ENCODE results near the gene HAPLN1. TPM values are rescaled to one million over a fixed set of nuclear protein-coding genes. Genes with fewer than 3 reads are reported as not detected.

Gene HAPLN1
- total RNA-seq, 1 donor from 2014 or later = 1.6 TPM

DNA sequence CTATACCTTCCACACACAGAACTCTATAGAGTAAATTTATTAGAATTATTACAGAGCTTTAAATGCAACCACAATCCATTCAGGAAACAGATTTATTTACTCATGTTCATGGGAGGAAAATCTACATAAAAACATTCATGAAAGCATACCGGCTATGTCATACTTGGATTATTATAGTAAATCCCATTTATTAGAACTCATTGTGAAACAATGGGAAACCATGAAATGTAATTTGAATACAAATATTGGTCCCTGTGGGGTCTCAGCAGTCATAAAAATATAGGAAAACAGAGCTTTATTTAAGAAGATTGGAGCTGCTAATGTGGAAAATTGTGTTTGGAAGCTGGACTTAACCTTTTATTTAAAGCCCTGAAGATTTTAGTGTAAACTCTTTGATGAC, 80.7 kb downstream of the HAPLN1 start:
- no peak for DNase-seq

- no peak for DNase-seq
Measured at GRCh38 chr5:83636156-83636555, 84.5 kb downstream of the HAPLN1 start.

DNA sequence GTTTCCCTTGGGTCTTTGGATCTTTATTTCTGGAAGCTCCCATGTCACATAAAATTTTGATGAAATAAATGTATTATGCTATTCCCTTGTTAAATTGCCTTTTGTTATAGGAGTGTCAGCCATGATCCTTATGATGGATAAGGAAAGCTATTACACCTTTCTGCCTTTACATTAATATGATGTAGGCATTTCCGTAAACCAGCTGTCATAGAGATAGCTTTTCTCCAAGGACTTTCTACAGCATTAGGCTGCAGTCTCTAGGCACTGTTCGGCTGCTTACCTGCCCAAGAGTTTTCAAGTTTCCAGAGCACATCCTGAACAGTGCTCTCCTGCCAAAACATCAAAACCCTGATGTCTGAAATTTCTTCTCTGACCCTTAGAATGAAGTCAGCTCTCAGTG, 87.4 kb downstream of the HAPLN1 start:
- DNase-seq = no peak

GRCh38 chr5:83632874-83633273, 87.8 kb downstream of the HAPLN1 start:
- DNase-seq = no peak

DNA sequence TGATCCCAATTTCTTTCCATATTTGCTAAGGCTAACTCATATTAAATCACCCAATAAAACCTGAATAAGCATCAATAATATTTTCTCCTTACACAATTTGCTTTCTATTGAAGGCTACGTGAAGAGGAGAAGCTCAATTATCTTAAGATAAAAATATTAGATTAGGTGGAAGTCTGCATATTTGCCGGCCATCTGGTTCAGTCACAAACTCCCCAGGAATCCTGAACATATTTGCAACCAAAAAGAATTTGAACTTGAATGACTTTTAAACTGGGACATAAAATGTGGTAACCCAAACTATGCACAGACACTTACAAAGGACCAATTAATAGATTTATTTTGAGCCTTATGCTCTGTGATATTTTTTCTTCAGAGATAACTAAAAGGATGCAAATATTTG, 92.3 kb downstream of the HAPLN1 start:
- DNase-seq = no peak

DNA sequence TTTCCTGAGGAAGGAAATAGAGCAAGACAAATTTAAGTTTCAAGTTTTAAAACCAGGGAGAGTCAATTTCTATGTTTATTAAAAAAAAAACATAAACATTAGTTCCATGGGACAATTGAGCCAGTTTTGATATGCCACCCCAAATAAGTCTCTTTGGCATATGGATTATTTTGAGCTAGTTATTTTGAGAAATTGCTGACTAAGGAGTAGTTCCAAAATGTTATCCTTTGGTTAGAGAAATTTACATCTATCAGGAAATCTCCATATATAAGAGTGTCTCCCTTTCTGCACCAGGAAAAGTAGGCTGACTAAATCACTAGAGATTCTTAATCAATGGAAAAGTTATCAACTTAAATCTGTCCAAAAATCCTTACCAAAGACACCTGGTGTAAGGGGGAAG, 105.8 kb downstream of the HAPLN1 start:
- no peak for DNase-seq

DNA sequence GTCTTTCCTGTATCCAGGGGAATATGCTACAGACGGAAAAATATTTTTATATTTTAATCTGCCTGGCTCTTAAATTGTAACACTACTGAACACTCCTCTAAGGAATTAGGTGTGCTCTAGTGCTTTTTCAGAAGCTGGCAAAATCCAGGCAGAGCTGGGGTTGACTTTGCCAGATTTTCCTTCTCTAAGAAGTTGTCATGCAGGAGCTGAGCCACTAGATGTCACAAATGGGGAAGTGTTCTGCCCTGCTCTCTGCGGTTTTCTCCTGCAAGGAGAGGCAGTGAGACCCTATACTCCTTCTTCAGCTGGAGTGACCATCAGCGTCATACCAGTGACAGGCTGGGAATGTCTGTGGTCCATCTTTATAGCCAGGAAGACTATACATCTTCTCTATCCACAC, 112.5 kb downstream of the HAPLN1 start:
- DNase-seq = no peak

DNA sequence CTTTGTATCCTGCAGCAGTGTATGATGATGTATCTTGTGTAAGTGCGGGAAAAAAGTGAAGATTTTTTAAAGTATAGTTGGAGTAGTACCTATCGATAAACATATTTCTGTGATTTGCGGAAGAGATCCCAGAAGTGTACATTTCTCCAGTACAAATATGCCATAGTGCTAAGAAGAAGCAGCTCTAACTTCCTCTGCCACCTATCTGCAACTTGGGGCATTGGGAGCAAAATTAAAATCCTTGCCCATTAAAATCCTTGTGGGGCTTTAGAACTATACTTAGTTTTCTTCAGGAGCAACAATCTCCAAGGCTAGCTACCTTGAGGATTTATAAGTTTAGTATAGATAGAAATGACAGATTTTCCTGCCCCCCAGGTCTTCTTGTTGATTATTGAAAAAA, 125.4 kb downstream of the HAPLN1 start:
- no peak for DNase-seq

- no peak for DNase-seq
Measured at GRCh38 chr5:83590966-83591365, 129.7 kb downstream of the HAPLN1 start.

DNA sequence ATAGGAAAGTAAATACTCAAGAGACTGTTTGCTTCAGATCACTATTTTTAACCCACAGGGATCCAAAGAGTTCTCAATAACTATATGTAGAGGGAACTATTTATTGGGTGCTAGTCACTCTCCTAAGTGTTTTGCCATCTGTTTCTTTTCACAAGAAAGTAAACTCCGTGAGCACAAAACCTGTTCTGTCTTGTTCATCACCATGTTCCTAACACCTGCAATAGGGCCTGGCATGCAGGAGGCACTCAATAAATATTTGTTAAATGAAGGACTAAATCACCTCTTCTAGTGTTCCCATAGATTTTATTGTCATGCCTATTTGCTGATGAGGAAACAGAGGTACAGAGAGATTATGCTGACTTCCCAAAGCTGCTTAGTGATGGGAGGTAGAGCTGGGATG, 130.9 kb downstream of the HAPLN1 start:
- DNase-seq = no peak

Small RNA genes within 50 kb of the gene (small RNA-seq; reads per million reads assigned to genes)
- not detected for gene RN7SKP295 (ENCODE audit: low replicate concordance)
- gene RNU6-620P (ENCODE audit: low replicate concordance) = not detected

Other genes with a start within 250 kb of the HAPLN1 start
- 396 TPM for gene VCAN, start 249.1 kb downstream of the HAPLN1 start, total RNA-seq

All from skin of body (tissue), 3 donors.